HepG2 (cell line): ENCODE data around the gene SAMD8. TPM values are rescaled to one million over a fixed set of nuclear protein-coding genes. Genes with fewer than 3 reads are reported as not detected.

Experiments used
- AKAP8 ChIP-seq: sonication (generic); formaldehyde crosslinking; IDR thresholded peaks from 2 replicates; pipeline ENCODE4 v1.5.1; 2020; ENCODE audit warnings: mild to moderate bottlenecking, missing genetic modification reagents
- HHEX ChIP-seq: IDR thresholded peaks from 2 replicates; pipeline ENCODE4 v1.6.1; 2016; ENCODE audit warnings: control low read depth
- HNF1B ChIP-seq: sonication (generic); formaldehyde crosslinking; IDR thresholded peaks from 2 replicates; pipeline ENCODE4 v1.5.1; 2020; ENCODE audit warnings: mild to moderate bottlenecking, moderate library complexity, missing genetic modification reagents
- JUND ChIP-seq: sonication (generic); formaldehyde crosslinking; IDR thresholded peaks from 2 replicates; pipeline ENCODE4 v1.8.0; 2022; ENCODE audit warnings: mild to moderate bottlenecking, missing genetic modification reagents
- KLF13 ChIP-seq: sonication (generic); formaldehyde crosslinking; IDR thresholded peaks from 2 replicates; pipeline ENCODE4 v1.4.0; 2020; ENCODE audit warnings: mild to moderate bottlenecking, missing genetic modification reagents
- KMT2B ChIP-seq: IDR thresholded peaks from 2 replicates; pipeline ENCODE4 v1.6.1; 2016; ENCODE audit warnings: missing genetic modification reagents, missing compliant biosample characterization
- NONO ChIP-seq, 2 experiments: fragments of 450-650 bp in 1 of 2; sonication (generic) in 1 of 2; formaldehyde crosslinking in 1 of 2; IDR thresholded peaks in 1 of 2; conservative IDR thresholded peaks in 1 of 2; 2 replicates each; pipeline versions ENCODE4 v1.6.1 to v1.8.0; 2017 to 2022; ENCODE audit warnings: mild to moderate bottlenecking in 1 of 2, missing genetic modification reagents in 1 of 2, moderate library complexity in 1 of 2
- NR2F2 ChIP-seq: IDR thresholded peaks from 2 replicates; pipeline ENCODE4 v1.6.1; 2012; ENCODE audit warnings: low read depth, inconsistent platforms, borderline replicate concordance
- SKI ChIP-seq: fragments of 450-650 bp; IDR thresholded peaks from one replicate; pipeline ENCODE4 v1.6.1; 2018; ENCODE audit warnings: mild to moderate bottlenecking; ENCODE audit not compliant: partially characterized antibody
- SP5 ChIP-seq: IDR thresholded peaks from 2 replicates; pipeline ENCODE4 v1.6.1; 2016; ENCODE audit warnings: low read depth, borderline replicate concordance
- TBL1XR1 ChIP-seq: fragments of 150-350 bp; IDR thresholded peaks from 2 replicates; pipeline ENCODE4 v1.6.1; 2014; ENCODE audit warnings: borderline replicate concordance, low read length; ENCODE audit not compliant: partially characterized antibody
- ZBTB20 ChIP-seq: sonication (generic); formaldehyde crosslinking; IDR thresholded peaks from 2 replicates; pipeline ENCODE4 v1.8.1; 2023; ENCODE audit warnings: missing genetic modification reagents, low read depth, mild to moderate bottlenecking, borderline replicate concordance
- ZFP36L2 ChIP-seq: sonication (generic); formaldehyde crosslinking; IDR thresholded peaks from 2 replicates; pipeline ENCODE4 v1.4.0; 2020; ENCODE audit warnings: missing genetic modification reagents
- ZNF282 ChIP-seq: fragments of 450-650 bp; IDR thresholded peaks from 2 replicates; pipeline ENCODE4 v1.6.1; 2018; ENCODE audit not compliant: partially characterized antibody
- ZNF501 ChIP-seq: sonication (generic); formaldehyde crosslinking; IDR thresholded peaks from 2 replicates; pipeline ENCODE4 v1.5.1; 2020; ENCODE audit warnings: mild to moderate bottlenecking, moderate library complexity, missing genetic modification reagents
- ZNF616 ChIP-seq: sonication (generic); formaldehyde crosslinking; IDR thresholded peaks from 2 replicates; pipeline ENCODE4 v1.5.0; 2020; ENCODE audit warnings: low read depth, mild to moderate bottlenecking, missing genetic modification reagents
- ZNF644 ChIP-seq: IDR thresholded peaks from 2 replicates; pipeline ENCODE4 v1.6.1; 2016; ENCODE audit warnings: low read depth
- polyA plus RNA-seq, 8 experiments: library from polyadenylated mRNA; depleted of rRNA in 3 of 8; stranded (reverse) in 7 of 8; unstranded in 1 of 8; fragments of >200 nt; fragmentation: Illumina TruSeq in 4 of 8; extraction: Trizol in 4 of 8; gene quantifications; 2 replicates each; pipeline versions ENCODE4 v1.2.1 to v1.2.3, GENCODE V29; 2011 to 2016; ENCODE audit warnings: low read depth in 4 of 8, missing spikeins in 1 of 8, mixed read lengths in 1 of 8; ENCODE audit not compliant: insufficient read depth in 1 of 8
- total RNA-seq, 5 experiments: library from RNA; depleted of rRNA; stranded (reverse); fragments of >200 nt; fragmentation: Illumina TruSeq; extraction: Trizol; gene quantifications; 2 replicates each; pipeline ENCODE4 v1.2.3, GENCODE V29; 2016; ENCODE audit warnings: low read depth in 1 of 5
- TF ChIP-seq, protein P1 (sequence below): sonication (generic); formaldehyde crosslinking; IDR thresholded peaks from one replicate; pipeline ENCODE4 v1.5.1; 2020; ENCODE audit warnings: mild to moderate bottlenecking, missing genetic modification reagents; ENCODE audit errors: not compliant biosample characterization
- TF ChIP-seq, protein P2 (sequence below): sonication (generic); formaldehyde crosslinking; IDR thresholded peaks from 2 replicates; pipeline ENCODE4 v1.9.0; 2021; ENCODE audit warnings: missing genetic modification reagents, borderline replicate concordance

SAMD8 gene
- total and polyA plus RNA-seq, 2 of the 13 experiments (the other 11 are each of a cell fraction or from before 2014, with no cell fraction given), result 10.4 to 13.2 TPM

- TF ChIP-seq, protein P1, sequence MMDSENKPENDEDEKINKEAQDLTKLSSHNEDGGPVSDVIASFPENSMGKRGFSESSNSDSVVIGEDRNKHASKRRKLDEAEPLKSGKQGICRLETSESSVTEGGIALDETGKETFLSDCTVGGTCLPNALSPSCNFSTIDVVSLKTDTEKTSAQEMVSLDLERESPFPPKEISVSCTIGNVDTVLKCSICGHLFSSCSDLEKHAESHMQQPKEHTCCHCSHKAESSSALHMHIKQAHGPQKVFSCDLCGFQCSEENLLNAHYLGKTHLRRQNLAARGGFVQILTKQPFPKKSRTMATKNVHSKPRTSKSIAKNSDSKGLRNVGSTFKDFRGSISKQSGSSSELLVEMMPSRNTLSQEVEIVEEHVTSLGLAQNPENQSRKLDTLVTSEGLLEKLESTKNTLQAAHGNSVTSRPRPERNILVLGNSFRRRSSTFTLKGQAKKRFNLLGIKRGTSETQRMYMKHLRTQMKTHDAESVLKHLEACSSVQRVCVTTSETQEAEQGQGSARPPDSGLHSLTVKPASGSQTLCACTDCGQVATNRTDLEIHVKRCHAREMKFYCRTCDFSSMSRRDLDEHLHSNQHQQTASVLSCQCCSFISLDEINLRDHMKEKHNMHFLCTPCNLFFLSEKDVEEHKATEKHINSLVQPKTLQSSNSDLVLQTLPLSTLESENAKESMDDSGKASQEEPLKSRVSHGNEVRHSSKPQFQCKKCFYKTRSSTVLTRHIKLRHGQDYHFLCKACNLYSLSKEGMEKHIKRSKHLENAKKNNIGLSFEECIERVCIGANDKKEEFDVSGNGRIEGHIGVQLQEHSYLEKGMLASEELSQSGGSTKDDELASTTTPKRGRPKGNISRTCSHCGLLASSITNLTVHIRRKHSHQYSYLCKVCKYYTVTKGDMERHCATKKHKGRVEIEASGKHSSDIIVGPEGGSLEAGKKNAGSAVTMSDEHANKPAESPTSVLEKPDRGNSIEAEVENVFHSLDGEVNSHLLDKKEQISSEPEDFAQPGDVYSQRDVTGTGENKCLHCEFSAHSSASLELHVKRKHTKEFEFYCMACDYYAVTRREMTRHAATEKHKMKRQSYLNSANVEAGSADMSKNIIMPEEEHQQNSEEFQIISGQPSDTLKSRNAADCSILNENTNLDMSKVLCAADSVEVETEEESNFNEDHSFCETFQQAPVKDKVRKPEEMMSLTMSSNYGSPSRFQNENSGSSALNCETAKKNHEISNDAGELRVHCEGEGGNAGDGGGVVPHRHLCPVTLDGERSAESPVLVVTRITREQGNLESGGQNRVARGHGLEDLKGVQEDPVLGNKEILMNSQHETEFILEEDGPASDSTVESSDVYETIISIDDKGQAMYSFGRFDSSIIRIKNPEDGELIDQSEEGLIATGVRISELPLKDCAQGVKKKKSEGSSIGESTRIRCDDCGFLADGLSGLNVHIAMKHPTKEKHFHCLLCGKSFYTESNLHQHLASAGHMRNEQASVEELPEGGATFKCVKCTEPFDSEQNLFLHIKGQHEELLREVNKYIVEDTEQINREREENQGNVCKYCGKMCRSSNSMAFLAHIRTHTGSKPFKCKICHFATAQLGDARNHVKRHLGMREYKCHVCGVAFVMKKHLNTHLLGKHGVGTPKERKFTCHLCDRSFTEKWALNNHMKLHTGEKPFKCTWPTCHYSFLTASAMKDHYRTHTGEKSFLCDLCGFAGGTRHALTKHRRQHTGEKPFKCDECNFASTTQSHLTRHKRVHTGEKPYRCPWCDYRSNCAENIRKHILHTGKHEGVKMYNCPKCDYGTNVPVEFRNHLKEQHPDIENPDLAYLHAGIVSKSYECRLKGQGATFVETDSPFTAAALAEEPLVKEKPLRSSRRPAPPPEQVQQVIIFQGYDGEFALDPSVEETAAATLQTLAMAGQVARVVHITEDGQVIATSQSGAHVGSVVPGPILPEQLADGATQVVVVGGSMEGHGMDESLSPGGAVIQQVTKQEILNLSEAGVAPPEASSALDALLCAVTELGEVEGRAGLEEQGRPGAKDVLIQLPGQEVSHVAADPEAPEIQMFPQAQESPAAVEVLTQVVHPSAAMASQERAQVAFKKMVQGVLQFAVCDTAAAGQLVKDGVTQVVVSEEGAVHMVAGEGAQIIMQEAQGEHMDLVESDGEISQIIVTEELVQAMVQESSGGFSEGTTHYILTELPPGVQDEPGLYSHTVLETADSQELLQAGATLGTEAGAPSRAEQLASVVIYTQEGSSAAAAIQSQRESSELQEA (CRISPR knock-in tag), result no peak
- TF ChIP-seq ZNF616 (CRISPR knock-in tag) (no peak), KMT2B (no peak), SP5 (peak; percentile 26; the same call in 1 of the 2 replicates), SKI (no peak), JUND (CRISPR knock-in tag) (no peak), TBL1XR1 (no peak), HNF1B (peak; percentile 65; the same call in 1 of the 2 replicates), AKAP8 (CRISPR knock-in tag) (no peak), KLF13 (CRISPR knock-in tag) (no peak), ZFP36L2 (CRISPR knock-in tag) (no peak), ZNF501 (peak; percentile 24; the same call in 1 of the 2 replicates), ZNF644 (CRISPR knock-in tag) (no peak), HHEX (CRISPR knock-in tag) (no peak), ZBTB20 (no peak), NR2F2 (no peak), NONO (IDR thresholded peaks at IDR 0.05) (no peak), NONO (CRISPR knock-in tag; conservative IDR thresholded peaks at IDR 0.05) (no peak), ZNF282 (no peak)
- TF ChIP-seq, protein P2, sequence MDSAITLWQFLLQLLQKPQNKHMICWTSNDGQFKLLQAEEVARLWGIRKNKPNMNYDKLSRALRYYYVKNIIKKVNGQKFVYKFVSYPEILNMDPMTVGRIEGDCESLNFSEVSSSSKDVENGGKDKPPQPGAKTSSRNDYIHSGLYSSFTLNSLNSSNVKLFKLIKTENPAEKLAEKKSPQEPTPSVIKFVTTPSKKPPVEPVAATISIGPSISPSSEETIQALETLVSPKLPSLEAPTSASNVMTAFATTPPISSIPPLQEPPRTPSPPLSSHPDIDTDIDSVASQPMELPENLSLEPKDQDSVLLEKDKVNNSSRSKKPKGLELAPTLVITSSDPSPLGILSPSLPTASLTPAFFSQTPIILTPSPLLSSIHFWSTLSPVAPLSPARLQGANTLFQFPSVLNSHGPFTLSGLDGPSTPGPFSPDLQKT (CRISPR knock-in tag), result no peak
These were observed 11.3 kb upstream of the SAMD8 start (continued) for GRCh38 chr10:75099952-75100763.
